Mesenchymal stem cell (in vitro differentiated cells and primary cell): ENCODE measurements around the gene CDSN. TPM values are rescaled to one million over a fixed set of nuclear protein-coding genes. Genes with fewer than 3 reads are reported as not detected.
"Not testable (repeated sequence)": the region's sequence is repeated elsewhere in the genome, so short reads cannot be mapped to it uniquely, and the experiment has no call there.

Source experiments
- DNase-seq: peaks from one replicate; pipeline ENCODE4 v3.0.0-alpha.2; 2013
- H2AFZ ChIP-seq: one replicate; pipeline ENCODE4 v1.6.1; 2013; ENCODE audit warnings: low read depth, mild to moderate bottlenecking, control low read depth, inconsistent platforms, low read length, moderate library complexity
- H2AK5ac ChIP-seq: 2 replicates; pipeline ENCODE4 v1.6.1; 2013; ENCODE audit warnings: low read length, moderate library complexity, mild to moderate bottlenecking, inconsistent platforms; ENCODE audit not compliant: severe bottlenecking
- H2BK120ac ChIP-seq: one replicate; pipeline ENCODE4 v1.6.1; 2013; ENCODE audit warnings: low read depth, mild to moderate bottlenecking, inconsistent platforms, low read length, moderate library complexity
- H2BK12ac ChIP-seq, 2 experiments: one replicate each; pipeline ENCODE4 v1.6.1; 2013; ENCODE audit warnings: inconsistent platforms in 2 of 2, low read length in 2 of 2, mild to moderate bottlenecking in 2 of 2, moderate library complexity in 2 of 2, control low read depth in 1 of 2
- H2BK15ac ChIP-seq: one replicate; pipeline ENCODE4 v1.6.1; 2013; ENCODE audit warnings: mild to moderate bottlenecking, low read depth, inconsistent platforms; ENCODE audit not compliant: poor library complexity, severe bottlenecking
- H2BK5ac ChIP-seq: 2 replicates; pipeline ENCODE4 v1.6.1; 2013; ENCODE audit warnings: low read depth, mild to moderate bottlenecking, low read length, control low read depth, inconsistent platforms; ENCODE audit not compliant: poor library complexity, severe bottlenecking
- H3K14ac ChIP-seq, 2 experiments: one replicate each; pipeline ENCODE4 v1.6.1; 2013; ENCODE audit warnings: inconsistent platforms in 2 of 2, low read length in 2 of 2, control low read depth in 1 of 2, mild to moderate bottlenecking in 1 of 2, moderate library complexity in 1 of 2
- H3K18ac ChIP-seq, 2 experiments: one replicate each; pipeline ENCODE4 v1.6.1; 2013; ENCODE audit warnings: inconsistent platforms in 2 of 2, low read length in 2 of 2, control low read depth in 1 of 2, low read depth in 1 of 2, mild to moderate bottlenecking in 1 of 2
- H3K23ac ChIP-seq, 2 experiments: one replicate each; pipeline ENCODE4 v1.6.1; 2013; ENCODE audit warnings: inconsistent platforms in 2 of 2, low read length in 2 of 2, mild to moderate bottlenecking in 2 of 2, moderate library complexity in 2 of 2, control low read depth in 1 of 2
- H3K27ac ChIP-seq: 2 replicates; pipeline ENCODE4 v1.5.1; 2013; ENCODE audit warnings: mild to moderate bottlenecking, moderate library complexity, low read length, control low read depth, inconsistent platforms; ENCODE audit not compliant: poor library complexity, severe bottlenecking
- H3K27me3 ChIP-seq, 2 experiments: 2 replicates each; pipeline versions ENCODE4 v1.6.1 to v1.7.0; 2013; ENCODE audit warnings: low read length in 2 of 2, mild to moderate bottlenecking in 2 of 2, moderate library complexity in 2 of 2, control low read depth in 1 of 2, inconsistent platforms in 1 of 2; ENCODE audit not compliant: control insufficient read depth in 1 of 2, insufficient read depth in 1 of 2
- H3K36me3 ChIP-seq, 2 experiments: 2 replicates each; pipeline versions ENCODE4 v1.6.1 to v1.7.0; 2013; ENCODE audit warnings: low read length in 2 of 2, control low read depth in 1 of 2, inconsistent platforms in 1 of 2, low read depth in 1 of 2, mild to moderate bottlenecking in 1 of 2; ENCODE audit not compliant: insufficient read depth in 2 of 2, control insufficient read depth in 1 of 2
- H3K4ac ChIP-seq, 2 experiments: one replicate each; pipeline ENCODE4 v1.6.1; 2013; ENCODE audit warnings: inconsistent platforms in 2 of 2, low read length in 2 of 2, mild to moderate bottlenecking in 2 of 2, moderate library complexity in 2 of 2, control low read depth in 1 of 2, low read depth in 1 of 2
- H3K4me1 ChIP-seq: 2 replicates; pipeline ENCODE4 v1.6.1; 2013; ENCODE audit warnings: low read depth, low read length, control low read depth; ENCODE audit not compliant: control insufficient read depth, insufficient read depth
- H3K4me2 ChIP-seq: 2 replicates; pipeline ENCODE4 v1.6.1; 2013; ENCODE audit warnings: low read length, mild to moderate bottlenecking, inconsistent platforms; ENCODE audit not compliant: poor library complexity, severe bottlenecking
- H3K4me3 ChIP-seq, 2 experiments: 2 replicates each; pipeline versions ENCODE4 v1.5.1 to v1.7.0; 2013; ENCODE audit warnings: low read length in 2 of 2, mild to moderate bottlenecking in 2 of 2, control low read depth in 1 of 2, low read depth in 1 of 2; ENCODE audit not compliant: insufficient read depth in 1 of 2
- H3K79me1 ChIP-seq: replicated peaks from 2 replicates; pipeline ENCODE4 v1.6.1; 2013; ENCODE audit warnings: mild to moderate bottlenecking, control low read depth, low read length, inconsistent platforms; ENCODE audit not compliant: poor library complexity, severe bottlenecking
- H3K9ac ChIP-seq: 2 replicates; pipeline ENCODE4 v1.7.0; 2013; ENCODE audit warnings: mild to moderate bottlenecking, low read length, moderate library complexity
- H3K9me3 ChIP-seq: 2 replicates; pipeline ENCODE4 v1.7.0; 2013; ENCODE audit warnings: mild to moderate bottlenecking, low read length; ENCODE audit not compliant: control insufficient read depth
- H4K8ac ChIP-seq: one replicate; pipeline ENCODE4 v1.6.1; 2013; ENCODE audit warnings: inconsistent platforms, mild to moderate bottlenecking, low read length, moderate library complexity
- H4K91ac ChIP-seq: one replicate; pipeline ENCODE4 v1.6.1; 2013; ENCODE audit warnings: mild to moderate bottlenecking, low read length, inconsistent platforms
- WGBS: methylation state at CpG from one replicate; pipeline ENCODE4 v1.1.7; 2013; ENCODE audit warnings: mixed read lengths; 5-methylcytosine and 5-hydroxymethylcytosine counted together
- small RNA-seq: library from polyadenylated mRNA; stranded (forward); fragments of <200 nt; extraction: miRNeasy Mini kit (QIAGEN cat#:217004); gene quantifications from one replicate; pipeline ENCODE3, GENCODE V24; 2013; ENCODE audit warnings: low read depth

Gene CDSN

GRCh38 chr6:31067028-31067427, 53.2 kb downstream of the CDSN start:
- H2BK5ac ChIP-seq, H3K27ac ChIP-seq, H3K14ac ChIP-seq, DNase-seq, H3K9ac ChIP-seq, H3K4ac ChIP-seq, H2BK15ac ChIP-seq, H3K79me1 ChIP-seq, H2BK120ac ChIP-seq, H3K36me3 ChIP-seq, H2AK5ac ChIP-seq, H3K4me1 ChIP-seq, H3K9me3 ChIP-seq, H3K23ac ChIP-seq, H4K91ac ChIP-seq, H3K18ac ChIP-seq, H2AFZ ChIP-seq, H2BK12ac ChIP-seq, H3K4me3 ChIP-seq, H3K4me2 ChIP-seq, H4K8ac ChIP-seq: not testable (repeated sequence)
- WGBS, result 96% methylated on average over 18 of the region's 32 CpGs
- peaks cover 0 to 20% of the 10 kb centered on the region in 2 experiments for H3K27me3 ChIP-seq

- Histone ChIP-seq H3K27ac (no peak overlapping the region), H3K18ac (no peak overlapping the region), H4K8ac (no peak overlapping the region), H3K9ac (no peak overlapping the region), H3K4me3 (no peak overlapping the region), H3K4ac (no peak overlapping the region), H3K27me3 (peaks cover 0 to 24% of the 10 kb centered on the region in 2 experiments), H2AK5ac (peak overlapping the region; percentile 88), H2BK15ac (no peak overlapping the region), H4K91ac (no peak overlapping the region), H3K4me1 (peaks cover 3% of the 10 kb centered on the region), H2BK12ac (no peak overlapping the region), H3K14ac (no peak overlapping the region), H3K9me3 (no peaks in the 10 kb centered on the region), H3K23ac (no peak overlapping the region), H2AFZ (no peak overlapping the region), H3K36me3 (no peaks in the 10 kb centered on the region), H3K79me1 (no peaks in the 10 kb centered on the region), H3K4me2 (no peak overlapping the region), H2BK5ac (no peak overlapping the region), H2BK120ac (no peak overlapping the region)
- DNase-seq, result no peak
- 63% methylated on average over 2 of the region's 2 CpGs for WGBS
Observed at GRCh38 chr6:31065556-31065955, 54.7 kb downstream of the CDSN start.

Small RNA genes within 50 kb of the gene (small RNA-seq; reads per million reads assigned to genes)
- gene POLR2LP1, result not detected
- not detected for gene RNU6-1133P
